Fibroblast of lung (primary cell): ENCODE measurements around the gene CTDSPL. TPM values are rescaled to one million over a fixed set of nuclear protein-coding genes. Genes with fewer than 3 reads are reported as not detected.

Experiments used
- DNase-seq, 2 donors: peaks; one replicate each; pipeline versions ENCODE4 v3.0.0 to v3.0.0-alpha.2; 2010; ENCODE audit warnings: low read depth in 2 of 2
- H2AFZ ChIP-seq: 2 replicates; pipeline ENCODE4 v1.5.1; 2012; ENCODE audit warnings: low read length, control low read depth, inconsistent platforms
- H3K27ac ChIP-seq: 2 replicates; pipeline ENCODE4 v1.5.1; 2011; ENCODE audit warnings: low read length, control low read depth; ENCODE audit not compliant: insufficient read depth
- H3K27me3 ChIP-seq: 2 replicates; pipeline ENCODE4 v1.5.1; 2011; ENCODE audit warnings: mild to moderate bottlenecking, low read length; ENCODE audit not compliant: control insufficient read depth, insufficient read depth
- H3K36me3 ChIP-seq: 2 replicates; pipeline ENCODE4 v1.5.1; 2011; ENCODE audit warnings: low read length; ENCODE audit not compliant: control insufficient read depth, insufficient read depth
- H3K4me1 ChIP-seq: 2 replicates; pipeline ENCODE4 v1.5.1; 2011; ENCODE audit warnings: low read length; ENCODE audit not compliant: control insufficient read depth, insufficient read depth; ENCODE audit errors: extremely low read depth
- H3K4me2 ChIP-seq: 2 replicates; pipeline ENCODE4 v1.5.1; 2011; ENCODE audit warnings: low read length, control low read depth; ENCODE audit not compliant: insufficient read depth; ENCODE audit errors: extremely low read depth
- H3K4me3 ChIP-seq, 4 experiments: fragments of 200-600 bp in 1 of 4; sonication (generic) in 1 of 4; replicated peaks in 1 of 4; 2 replicates each; pipeline ENCODE4 v1.5.1; 2011 to 2016; ENCODE audit warnings: low read length in 4 of 4, low read depth in 3 of 4, mild to moderate bottlenecking in 3 of 4, control low read depth in 2 of 4, inconsistent platforms in 1 of 4, mixed read lengths in 1 of 4; ENCODE audit not compliant: insufficient read depth in 1 of 4; ENCODE audit errors: control extremely low read depth in 1 of 4
- H3K79me2 ChIP-seq: 2 replicates; pipeline ENCODE4 v1.5.1; 2012; ENCODE audit warnings: mild to moderate bottlenecking, low read length, inconsistent platforms; ENCODE audit not compliant: control insufficient read depth, insufficient read depth
- H3K9ac ChIP-seq: 2 replicates; pipeline ENCODE4 v1.5.1; 2011; ENCODE audit warnings: mild to moderate bottlenecking, low read length, control low read depth; ENCODE audit not compliant: insufficient read depth
- H3K9me3 ChIP-seq: 2 replicates; pipeline ENCODE4 v1.5.1; 2012; ENCODE audit warnings: low read depth, low read length; ENCODE audit not compliant: control insufficient read depth, insufficient read depth
- H4K20me1 ChIP-seq: 2 replicates; pipeline ENCODE4 v1.5.1; 2011; ENCODE audit warnings: low read length; ENCODE audit not compliant: control insufficient read depth, insufficient read depth; ENCODE audit errors: extremely low read depth
- CTCF ChIP-seq, 2 donors: IDR thresholded peaks in 1 of 2; conservative IDR thresholded peaks in 1 of 2; 1 replicate in 1 of 2; 2 replicates in 1 of 2; pipeline ENCODE4 v1.5.1; 2011 to 2012; ENCODE audit warnings: low read length in 2 of 2, control low read depth in 1 of 2, inconsistent platforms in 1 of 2, low read depth in 1 of 2, mild to moderate bottlenecking in 1 of 2
- EZH2 ChIP-seq: IDR thresholded peaks from 2 replicates; pipeline ENCODE4 v1.5.1; 2012; ENCODE audit warnings: low read length, control low read depth, mild to moderate bottlenecking; ENCODE audit errors: missing control alignments
- polyA plus RNA-seq, 2 donors: library from polyadenylated mRNA; depleted of rRNA in 1 of 2; stranded (reverse) in 1 of 2; unstranded in 1 of 2; fragments of >200 nt; gene quantifications; 2 replicates each; pipeline ENCODE4 v1.2.1, GENCODE V29; 2011 to 2012; ENCODE audit warnings: missing spikeins in 1 of 2
- total RNA-seq: library from RNA; depleted of rRNA; stranded (reverse); fragments of >200 nt; gene quantifications from 2 replicates; pipeline ENCODE4 v1.2.1, GENCODE V29; 2014

Gene CTDSPL
- total and polyA plus RNA-seq, 2 donors (not counting 1 experiment from before 2014, with no cell fraction given): 34.0 to 51.5 TPM

GRCh38 chr3:37824090-37824953 lies 37.4 kb upstream of the CTDSPL start:
- H2AFZ ChIP-seq: no peak overlapping the region
- H3K9ac ChIP-seq: no peak overlapping the region
- TF ChIP-seq CTCF (conservative IDR thresholded peaks at IDR 0.05 in 1 of 2, IDR thresholded peaks at IDR 0.05 in 1 of 2; ENCODE audit: low read depth in 1 of 2, low read length in 2 of 2) (no peak), EZH2 (no peak)
- no peak overlapping the region for H3K4me2 ChIP-seq
- H3K4me1 ChIP-seq: no peaks in the 10 kb centered on the region
- peak in 1 of 2 donors; percentile 3 for DNase-seq
- H3K4me3 ChIP-seq: no peak overlapping the region
- H3K27me3 ChIP-seq: no peaks in the 10 kb centered on the region
- no peaks in the 10 kb centered on the region for H4K20me1 ChIP-seq
- H3K9me3 ChIP-seq: no peaks in the 10 kb centered on the region
- H3K27ac ChIP-seq: no peak overlapping the region
- no peaks in the 10 kb centered on the region for H3K36me3 ChIP-seq
- no peaks in the 10 kb centered on the region for H3K79me2 ChIP-seq

GRCh38 chr3:37824954-37825328 lies 36.7 kb upstream of the CTDSPL start:
- Histone ChIP-seq H3K4me1 (no peaks in the 10 kb centered on the region), H3K4me3 (no peak overlapping the region), H3K27ac (no peak overlapping the region), H3K27me3 (no peaks in the 10 kb centered on the region), H3K9me3 (no peaks in the 10 kb centered on the region), H3K79me2 (no peaks in the 10 kb centered on the region), H3K4me2 (no peak overlapping the region), H3K9ac (no peak overlapping the region), H4K20me1 (no peaks in the 10 kb centered on the region), H2AFZ (no peak overlapping the region), H3K36me3 (no peaks in the 10 kb centered on the region)
- DNase-seq: no peak
- no peak for TF ChIP-seq CTCF (conservative IDR thresholded peaks at IDR 0.05 in 1 of 2, IDR thresholded peaks at IDR 0.05 in 1 of 2; ENCODE audit: low read depth in 1 of 2, low read length in 2 of 2)

- no peak overlapping the region for H2AFZ ChIP-seq
- no peaks in the 10 kb centered on the region for H4K20me1 ChIP-seq
- H3K9ac ChIP-seq: no peak overlapping the region
- no peaks in the 10 kb centered on the region for H3K27me3 ChIP-seq
- no peaks in the 10 kb centered on the region for H3K36me3 ChIP-seq
- no peaks in the 10 kb centered on the region for H3K9me3 ChIP-seq
- no peak overlapping the region for H3K27ac ChIP-seq
- no peaks in the 10 kb centered on the region for H3K79me2 ChIP-seq
- H3K4me3 ChIP-seq: no peak overlapping the region
- DNase-seq: no peak
- H3K4me2 ChIP-seq: no peak overlapping the region
- TF ChIP-seq EZH2 (no peak), CTCF (conservative IDR thresholded peaks at IDR 0.05 in 1 of 2, IDR thresholded peaks at IDR 0.05 in 1 of 2; ENCODE audit: low read depth in 1 of 2, low read length in 2 of 2) (no peak)
- no peaks in the 10 kb centered on the region for H3K4me1 ChIP-seq
Observed at GRCh38 chr3:37825744-37826400, 35.8 kb upstream of the CTDSPL start.
